Heart left ventricle (tissue), 16 donors: ENCODE results near the gene CTXND1. TPM values are rescaled to one million over a fixed set of nuclear protein-coding genes. Genes with fewer than 3 reads are reported as not detected.

Experiments used
- ATAC-seq, 4 donors: fragments of 200-7000 bp; cut with Tn5 transposase; one replicate each; pipeline ENCODE4 v1.9.1; 2020 to 2022; ENCODE audit warnings: moderate library complexity in 4 of 4, mild to moderate bottlenecking in 3 of 4, moderate number of reproducible peaks in 1 of 4
- DNase-seq, 5 donors: peaks; one replicate each; pipeline ENCODE4 v3.0.0-alpha.2; 2020
- H3K27ac ChIP-seq, 12 donors: fragments of 200-600 bp; sonication (generic) in 4 of 12; one replicate each; pipeline versions ENCODE4 v1.5.0 to v1.8.0; 2016 to 2022; ENCODE audit warnings: mild to moderate bottlenecking in 2 of 12
- H3K27me3 ChIP-seq, 9 donors: fragments of 200-600 bp; sonication (generic) in 2 of 9; one replicate each; pipeline versions ENCODE4 v1.5.1 to v1.8.0; 2016 to 2022; ENCODE audit warnings: mild to moderate bottlenecking in 3 of 9
- H3K36me3 ChIP-seq, 9 donors: fragments of 200-600 bp; sonication (generic) in 2 of 9; one replicate each; pipeline versions ENCODE4 v1.5.0 to v1.8.0; 2018 to 2022; ENCODE audit warnings: mild to moderate bottlenecking in 2 of 9
- H3K4me1 ChIP-seq, 12 donors: fragments of 200-600 bp; sonication (generic) in 4 of 12; one replicate each; pipeline versions ENCODE4 v1.5.0 to v1.8.0; 2016 to 2022; ENCODE audit warnings: mild to moderate bottlenecking in 3 of 12
- H3K4me3 ChIP-seq, 12 donors: fragments of 200-600 bp; sonication (generic) in 4 of 12; one replicate each; pipeline versions ENCODE4 v1.5.0 to v1.8.0; 2017 to 2022; ENCODE audit warnings: mild to moderate bottlenecking in 9 of 12, moderate library complexity in 4 of 12
- H3K9me3 ChIP-seq, 12 donors: fragments of 200-600 bp; sonication (generic) in 4 of 12; one replicate each; pipeline versions ENCODE4 v1.5.0 to v1.8.0; 2016 to 2022; ENCODE audit warnings: mild to moderate bottlenecking in 1 of 12
- CTCF ChIP-seq, 12 donors: fragments of 200-600 bp; sonication (generic) in 4 of 12; IDR thresholded peaks; one replicate each; pipeline versions ENCODE4 v1.5.0 to v1.8.0; 2018 to 2022; ENCODE audit warnings: antibody characterized with exemption in 12 of 12, mild to moderate bottlenecking in 5 of 12
- POLR2A ChIP-seq, 2 donors: fragments of 450-650 bp; IDR thresholded peaks; one replicate each; pipeline ENCODE4 v1.6.1; 2017; ENCODE audit warnings: antibody characterized with exemption in 2 of 2, mild to moderate bottlenecking in 2 of 2, moderate library complexity in 2 of 2
- WGBS, 4 donors: extraction: QIAGEN DNeasy Blood & Tissue Kit in 2 of 4; methylation state at CpG; one replicate each; pipeline versions ENCODE4 v1.1.5 to v1.1.7; 2013 to 2018; 5-methylcytosine and 5-hydroxymethylcytosine counted together
- intact Hi-C, 10 donors: fragments of 100-400 bp; cut with DNase I; formaldehyde crosslinking; loops; one replicate each; pipeline versions ENCODE4 v1.11.1 to v1.14.2; 2022
- polyA plus RNA-seq, 2 donors: library from polyadenylated mRNA; stranded (reverse); fragments of 200-250 nt; gene quantifications; one replicate each; pipeline ENCODE4 v1.2.3, GENCODE V29; 2013
- total RNA-seq, 9 donors: library from RNA; depleted of rRNA in 2 of 9; stranded (reverse); fragments of >200 nt in 2 of 9; fragmentation: NEBNext Ultra II Directional in 3 of 9; extraction: Animal tissue kit (Norgen Biotek cat#: 25700) in 3 of 9; gene quantifications; one replicate each; pipeline versions ENCODE4 v1.1.0 to v1.2.4, GENCODE V29; 2016 to 2023
- donor health status: ischemic (EF 13 %, LVEDD 7.1; RV severe dilation, severe dysfunction).
- donor health status: healthy with polysubstance abuse.
- donor health status: DM: no; HTN: yes; CAD: no.
- donor health status: DM: no; HTN: no; CAD: no.
- donor health status: ischemic (EF 25% LVEDD 6.9; RV normal size, moderate dysfunction).
- donor health status: ischemic (EF 25% LVEDD 5.7; RV mildly dilated, moderate dysfunction).
- donor health status: healthy.
- donor health status: DM: yes; HTN: yes; CAD: no.
- donor health status: ischemic (EF 35%, LVEDD 5.7; RV mildly dilated, moderate dysfunction).
- donor health status: nonischemic (EF 11% LVEDD 7.7; RV severe dilation, severe dysfunction).
- donor health status: DM: yes; HTN: yes; CAD: no.
- donor health status: PGD.
- donor health status: ischemic (EF 29% LVEDD 5.4; RV normal size, mild dysfunction).
- donor health status: nonischemic (EF 23%, LVEDD 6.1; RV moderate dilation, normal function).

Gene CTXND1
- total and polyA plus RNA-seq, 11 donors, result 0.14 to 9.5 (median 2.9) TPM

DNA sequence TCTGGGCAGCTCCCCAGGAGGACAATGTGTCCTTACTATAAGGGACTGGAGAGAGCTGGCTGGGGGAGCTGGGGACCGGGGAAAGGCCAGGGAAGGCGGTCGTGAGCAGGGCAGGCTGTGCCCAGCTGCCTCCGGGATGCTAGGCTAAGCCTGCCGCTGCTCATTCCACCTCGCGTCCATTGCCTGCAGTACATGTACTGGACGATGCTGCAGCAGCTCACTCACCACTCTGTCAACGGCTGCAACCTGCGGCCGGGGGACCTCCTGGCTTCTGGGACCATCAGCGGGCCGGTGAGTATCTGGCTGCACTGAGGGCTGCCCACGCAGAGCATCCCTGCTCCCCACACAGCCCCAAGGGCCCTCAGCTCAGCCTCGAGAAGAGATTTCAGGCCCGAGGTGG is 72.1 kb downstream of the CTXND1 start:
- no peak for DNase-seq
- WGBS, 4 donors, result 83 to 92% (median 87%) methylated on average over 5 to 16 of the region's 16 CpGs
- TF ChIP-seq CTCF (IDR thresholded peaks at IDR 0.05) (no peak), POLR2A (IDR thresholded peaks at IDR 0.05) (no peak)
- Histone ChIP-seq H3K27me3 (no peaks in the 10 kb centered on the region), H3K4me3 (no peak overlapping the region), H3K9me3 (no peaks in the 10 kb centered on the region), H3K27ac (no peak overlapping the region), H3K36me3 (peaks cover 0 to 39% (median 7%) of the 10 kb centered on the region in 9 donors), H3K4me1 (peaks cover 0 to 13% (median 8%) of the 10 kb centered on the region in 12 donors)
- intact Hi-C loops, result loop anchor here in 6 of 10 donors (5.0 to 10.0 kb wide), 3 partner anchors 285 to 795 kb away; partner anchors contain the start of gene MTHFS (in 3 of the 6)
- ATAC-seq, result no peak

DNA sequence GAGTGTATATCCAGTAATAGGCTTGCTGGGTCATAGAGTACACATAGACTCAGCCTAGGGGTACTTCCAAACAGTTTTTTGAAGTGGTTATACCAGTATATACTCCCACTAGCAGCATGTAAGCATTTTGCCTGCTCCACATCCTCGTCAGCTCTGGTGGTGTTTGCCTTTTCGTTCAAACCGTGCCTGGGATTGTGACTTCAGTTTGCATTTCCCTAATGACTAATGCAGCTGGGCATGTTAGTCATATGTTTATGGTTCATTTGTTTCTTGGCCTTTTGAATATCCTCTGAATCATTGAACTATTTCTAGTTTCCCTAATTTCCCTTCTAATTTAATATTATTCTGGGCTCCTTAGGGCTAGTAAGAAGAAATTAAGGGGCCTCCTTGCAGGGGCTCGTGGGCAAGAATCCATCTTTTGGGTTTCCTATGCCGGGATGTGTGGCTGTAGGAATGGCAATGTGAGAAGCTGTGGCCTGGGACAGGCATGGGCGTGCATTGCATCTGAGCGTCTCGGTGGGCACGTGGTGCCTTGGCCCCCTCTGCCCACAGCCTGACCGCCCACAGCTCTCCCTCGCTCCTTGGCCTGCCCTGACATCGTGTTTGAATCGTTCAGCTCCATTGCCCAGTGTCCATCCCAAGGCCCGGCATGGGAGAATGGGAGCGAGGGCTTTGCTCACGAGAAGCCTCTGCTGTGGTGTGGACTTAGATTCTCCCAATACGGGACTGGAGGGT is 72.8 kb downstream of the CTXND1 start:
- H3K9me3 ChIP-seq, result no peaks in the 10 kb centered on the region
- TF ChIP-seq CTCF (IDR thresholded peaks at IDR 0.05) (no peak), POLR2A (IDR thresholded peaks at IDR 0.05) (no peak)
- H3K27ac ChIP-seq, result no peak overlapping the region
- DNase-seq (no peak), ATAC-seq (no peak)
- peaks cover 0 to 39% (median 7%) of the 10 kb centered on the region in 9 donors for H3K36me3 ChIP-seq
- WGBS, 4 donors, result 84 to 88% (median 85%) methylated on average over 11 to 17 of the region's 17 CpGs
- H3K27me3 ChIP-seq, result no peaks in the 10 kb centered on the region
- intact Hi-C loops, result loop anchor here in 6 of 10 donors (5.0 to 10.0 kb wide), 3 partner anchors 284 to 794 kb away; partner anchors contain the start of gene MTHFS (in 3 of the 6)
- peaks cover 0 to 18% (median 8%) of the 10 kb centered on the region in 12 donors for H3K4me1 ChIP-seq
- H3K4me3 ChIP-seq, result no peak overlapping the region

DNA sequence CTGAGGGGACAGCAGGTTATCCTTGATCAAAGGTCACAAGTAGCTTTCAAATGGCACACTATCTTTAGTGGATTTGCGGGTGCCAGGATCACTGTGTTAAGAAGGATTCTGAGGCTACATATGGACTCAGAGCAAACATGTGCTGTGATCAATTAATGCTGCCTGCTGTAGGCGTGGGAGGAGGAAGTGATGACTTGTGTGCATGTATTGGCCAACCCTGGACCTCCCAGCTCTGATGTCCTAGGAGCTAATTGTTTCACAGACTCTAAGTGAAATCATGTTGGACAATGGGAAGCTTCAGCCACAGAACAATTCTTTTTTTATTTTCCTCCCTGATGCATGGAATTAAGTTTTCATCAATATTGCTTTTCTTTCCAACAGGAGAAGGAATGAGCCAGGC is 74.9 kb downstream of the CTXND1 start:
- no peaks in the 10 kb centered on the region for H3K27me3 ChIP-seq
- DNase-seq (no peak), ATAC-seq (no peak)
- peaks cover 0 to 12% (median 0%) of the 10 kb centered on the region in 12 donors for H3K4me1 ChIP-seq
- WGBS, 4 donors, result 71 to 96% (median 92%) methylated on average over 1 to 2 of the region's 2 CpGs
- H3K9me3 ChIP-seq, result no peaks in the 10 kb centered on the region
- intact Hi-C loops, result loop anchor here in 6 of 10 donors (5.0 to 10.0 kb wide), 3 partner anchors 282 to 792 kb away; partner anchors contain the start of gene MTHFS (in 3 of the 6)
- H3K4me3 ChIP-seq, result no peak overlapping the region
- H3K27ac ChIP-seq, result no peak overlapping the region
- H3K36me3 ChIP-seq, result peaks cover 0 to 31% (median 7%) of the 10 kb centered on the region in 9 donors
- TF ChIP-seq CTCF (IDR thresholded peaks at IDR 0.05) (no peak), POLR2A (IDR thresholded peaks at IDR 0.05) (no peak)

DNA sequence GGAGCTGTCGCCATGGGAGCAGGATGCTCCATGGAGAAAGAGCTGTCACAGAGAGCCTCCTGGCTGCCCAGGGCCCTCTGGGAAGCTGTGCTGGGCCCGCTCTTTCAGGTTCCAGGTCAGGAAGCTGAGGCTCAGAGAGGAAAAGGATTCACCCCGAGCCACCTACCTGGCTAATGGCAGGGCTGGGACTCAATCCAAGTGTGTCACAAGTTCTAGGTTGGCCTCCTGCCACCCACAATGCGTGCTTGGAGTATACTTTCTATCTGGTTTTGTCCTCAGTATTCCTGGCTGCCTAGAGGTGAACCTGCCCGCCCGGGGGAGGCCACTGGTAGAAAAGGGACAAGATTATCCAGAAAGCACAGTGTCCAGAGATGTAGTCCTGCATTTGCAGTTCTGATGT is 75.6 kb downstream of the CTXND1 start:
- H3K27ac ChIP-seq, result no peak overlapping the region
- DNase-seq (no peak), ATAC-seq (no peak)
- H3K27me3 ChIP-seq, result no peaks in the 10 kb centered on the region
- no peak for TF ChIP-seq CTCF (IDR thresholded peaks at IDR 0.05)
- no peak for TF ChIP-seq POLR2A (IDR thresholded peaks at IDR 0.05)
- H3K4me1 ChIP-seq, result peaks cover 0 to 12% (median 0%) of the 10 kb centered on the region in 12 donors
- 47 to 65% (median 59%) methylated on average over 5 to 6 of the region's 6 CpGs for WGBS, 4 donors
- H3K4me3 ChIP-seq, result no peak overlapping the region
- H3K9me3 ChIP-seq, result no peaks in the 10 kb centered on the region
- H3K36me3 ChIP-seq, result peaks cover 0 to 25% (median 3%) of the 10 kb centered on the region in 9 donors
- intact Hi-C loops, result loop anchor here in 6 of 10 donors (5.0 to 10.0 kb wide), 3 partner anchors 282 to 792 kb away; partner anchors contain the start of gene MTHFS (in 3 of the 6)
